H9 (cell line): ENCODE data around the gene RASA2. TPM values are rescaled to one million over a fixed set of nuclear protein-coding genes. Genes with fewer than 3 reads are reported as not detected.

ENCODE experiments used
- DNase-seq: peaks from one replicate; pipeline ENCODE4 v3.0.0-alpha.2; 2017
- H2AFZ ChIP-seq: one replicate; pipeline ENCODE4 v1.6.1; 2013; ENCODE audit warnings: mild to moderate bottlenecking, low read length, control low read depth, moderate library complexity
- H2AK5ac ChIP-seq: 2 replicates; pipeline ENCODE4 v1.6.1; 2013; ENCODE audit warnings: low read length, control low read depth, mixed read lengths; ENCODE audit not compliant: insufficient read length
- H2BK120ac ChIP-seq: one replicate; pipeline ENCODE4 v1.6.1; 2013; ENCODE audit warnings: low read depth, mild to moderate bottlenecking, low read length, control low read depth, inconsistent platforms; ENCODE audit not compliant: poor library complexity, severe bottlenecking
- H2BK12ac ChIP-seq: 2 replicates; pipeline ENCODE4 v1.6.1; 2013; ENCODE audit warnings: low read length, control low read depth, mixed read lengths, low read depth; ENCODE audit not compliant: insufficient read length
- H2BK15ac ChIP-seq: 2 replicates; pipeline ENCODE4 v1.6.1; 2013; ENCODE audit warnings: low read depth, low read length, control low read depth
- H2BK20ac ChIP-seq: one replicate; pipeline ENCODE4 v1.6.1; 2013; ENCODE audit warnings: low read depth, mild to moderate bottlenecking, low read length, control low read depth, inconsistent platforms; ENCODE audit not compliant: poor library complexity, severe bottlenecking
- H2BK5ac ChIP-seq: 2 replicates; pipeline ENCODE4 v1.6.1; 2013; ENCODE audit warnings: low read length, control low read depth, mixed read lengths; ENCODE audit not compliant: insufficient read length
- H3K14ac ChIP-seq: 2 replicates; pipeline ENCODE4 v1.6.1; 2013; ENCODE audit warnings: low read length, control low read depth; ENCODE audit not compliant: insufficient read depth
- H3K18ac ChIP-seq: 2 replicates; pipeline ENCODE4 v1.6.1; 2013; ENCODE audit warnings: low read depth, mild to moderate bottlenecking, mixed read lengths, low read length, control low read depth; ENCODE audit not compliant: insufficient read length
- H3K23ac ChIP-seq: 2 replicates; pipeline ENCODE4 v1.6.1; 2013; ENCODE audit warnings: low read length, control low read depth, mixed read lengths, low read depth; ENCODE audit not compliant: insufficient read length
- H3K23me2 ChIP-seq: 2 replicates; pipeline ENCODE4 v1.6.1; 2013; ENCODE audit warnings: low read depth, mild to moderate bottlenecking, mixed read lengths, low read length, control low read depth; ENCODE audit not compliant: insufficient read length, poor library complexity, severe bottlenecking
- H3K27ac ChIP-seq: 2 replicates; pipeline ENCODE4 v1.5.1; 2013; ENCODE audit warnings: low read length, control low read depth, mixed read lengths, low read depth; ENCODE audit not compliant: insufficient read length
- H3K27me3 ChIP-seq: 2 replicates; pipeline ENCODE4 v1.6.1; 2013; ENCODE audit warnings: low read length, control low read depth, inconsistent platforms; ENCODE audit not compliant: insufficient read depth
- H3K4ac ChIP-seq: 2 replicates; pipeline ENCODE4 v1.6.1; 2013; ENCODE audit warnings: low read depth, mild to moderate bottlenecking, control low read depth, inconsistent platforms, low read length, moderate library complexity
- H3K4me1 ChIP-seq: 2 replicates; pipeline ENCODE4 v1.6.1; 2013; ENCODE audit warnings: low read length, control low read depth, inconsistent platforms; ENCODE audit not compliant: insufficient read depth
- H3K4me2 ChIP-seq: 2 replicates; pipeline ENCODE4 v1.6.1; 2013; ENCODE audit warnings: low read length, control low read depth, mixed read lengths; ENCODE audit not compliant: insufficient read length, insufficient read depth
- H3K56ac ChIP-seq: 2 replicates; pipeline ENCODE4 v1.6.1; 2013; ENCODE audit warnings: low read depth, mild to moderate bottlenecking, mixed read lengths, low read length, control low read depth; ENCODE audit not compliant: insufficient read length
- H3K79me1 ChIP-seq: 2 replicates; pipeline ENCODE4 v1.6.1; 2013; ENCODE audit warnings: low read depth, mild to moderate bottlenecking, moderate library complexity, low read length, control low read depth, inconsistent platforms; ENCODE audit not compliant: insufficient read depth, poor library complexity, severe bottlenecking
- H3K79me2 ChIP-seq: 2 replicates; pipeline ENCODE4 v1.6.1; 2013; ENCODE audit warnings: low read length, control low read depth, inconsistent platforms; ENCODE audit not compliant: insufficient read depth
- H3K9ac ChIP-seq: 2 replicates; pipeline ENCODE4 v1.6.1; 2013; ENCODE audit warnings: low read length, control low read depth, mixed read lengths; ENCODE audit not compliant: insufficient read length; ENCODE audit errors: extremely low read depth
- H3K9me3 ChIP-seq: one replicate; pipeline ENCODE4 v1.6.1; 2013; ENCODE audit warnings: low read depth, low read length, inconsistent platforms; ENCODE audit not compliant: control insufficient read depth
- H3T11ph ChIP-seq: one replicate; pipeline ENCODE4 v1.6.1; 2013; ENCODE audit warnings: mild to moderate bottlenecking, low read length, control low read depth, inconsistent platforms
- H4K20me1 ChIP-seq: one replicate; pipeline ENCODE4 v1.6.1; 2013; ENCODE audit not compliant: control insufficient read depth, insufficient read length, insufficient read depth
- H4K5ac ChIP-seq: 2 replicates; pipeline ENCODE4 v1.6.1; 2013; ENCODE audit warnings: low read depth, mild to moderate bottlenecking, mixed read lengths, low read length, control low read depth; ENCODE audit not compliant: insufficient read length
- H4K8ac ChIP-seq: replicated peaks from 2 replicates; pipeline ENCODE4 v1.6.1; 2013; ENCODE audit warnings: low read length, control low read depth, mixed read lengths, low read depth; ENCODE audit not compliant: insufficient read length
- H4K91ac ChIP-seq: 2 replicates; pipeline ENCODE4 v1.6.1; 2013; ENCODE audit warnings: low read depth, mild to moderate bottlenecking, moderate library complexity, mixed read lengths, low read length, control low read depth; ENCODE audit not compliant: insufficient read length
- H3K27ac Mint-ChIP-seq, 3 experiments: 2 replicates in 2 of 3; 3 replicates in 1 of 3; pipeline ENCODE4 v1.8.0; 2020 to 2021; ENCODE audit warnings: mixed read lengths in 3 of 3, mild to moderate bottlenecking in 1 of 3, moderate library complexity in 1 of 3
- H3K27me3 Mint-ChIP-seq: 2 replicates; pipeline ENCODE4 v1.8.0; 2021; ENCODE audit warnings: low read depth, mild to moderate bottlenecking, moderate library complexity, mixed read lengths
- H3K36me3 Mint-ChIP-seq, 3 experiments: 2 replicates in 2 of 3; 3 replicates in 1 of 3; pipeline ENCODE4 v1.8.0; 2020 to 2021; ENCODE audit warnings: low read depth in 3 of 3, mixed read lengths in 3 of 3; ENCODE audit not compliant: insufficient read depth in 1 of 3
- H3K4me1 Mint-ChIP-seq, 2 experiments: 2 replicates each; pipeline ENCODE4 v1.8.0; 2020; ENCODE audit warnings: mixed read lengths in 2 of 2
- H3K4me3 Mint-ChIP-seq, 2 experiments: 2 replicates in 1 of 2; 3 replicates in 1 of 2; pipeline ENCODE4 v1.8.0; 2020 to 2021; ENCODE audit warnings: mild to moderate bottlenecking in 2 of 2, mixed read lengths in 2 of 2, moderate library complexity in 1 of 2
- H3K9me3 Mint-ChIP-seq, 2 experiments: 2 replicates in 1 of 2; 3 replicates in 1 of 2; pipeline ENCODE4 v1.8.0; 2020; ENCODE audit warnings: mild to moderate bottlenecking in 2 of 2, mixed read lengths in 2 of 2, moderate library complexity in 1 of 2
- total RNA-seq: library from RNA; stranded (reverse); gene quantifications from 2 replicates; pipeline ENCODE4 v1.2.1, GENCODE V29; 2021
- TF ChIP-seq, protein P1 (sequence below): fragments of 200-600 bp; sonication (generic); conservative IDR thresholded peaks from 3 replicates; pipeline ENCODE4 v1.8.0; 2021; ENCODE audit warnings: antibody characterized with exemption, mild to moderate bottlenecking

RASA2 gene
- total RNA-seq, 1 experiment from 2014 or later, result 24.4 TPM

DNA sequence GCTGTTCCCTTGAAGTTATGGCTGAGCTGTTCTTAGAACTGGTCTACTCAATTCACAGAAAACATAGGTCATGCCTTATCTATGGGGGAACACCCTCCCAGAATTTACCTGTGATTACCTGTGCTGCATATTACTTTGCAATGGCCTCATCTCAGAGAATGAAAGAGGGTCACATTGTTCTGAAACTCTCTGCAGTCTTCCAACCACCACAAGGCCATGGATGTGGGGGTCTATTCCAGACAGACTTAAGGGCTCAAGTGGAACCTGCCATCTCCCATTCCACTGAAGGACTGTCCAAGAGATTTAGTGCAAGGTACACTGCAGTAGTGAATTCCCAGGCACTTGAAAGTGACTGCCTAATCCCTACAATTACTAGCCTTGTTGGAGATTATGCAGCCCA lies 40.1 kb upstream of the RASA2 start:
- DNase-seq, result no peak
- Histone ChIP-seq H3K4ac (no peak overlapping the region), H3K14ac (no peak overlapping the region), H4K5ac (no peak overlapping the region), H2AFZ (no peak overlapping the region), H4K8ac (no peak overlapping the region), H3K23me2 (no peaks in the 10 kb centered on the region), H2BK120ac (no peak overlapping the region), H3K79me1 (no peaks in the 10 kb centered on the region), H3K27me3 (no peaks in the 10 kb centered on the region; the same call in 1 of the 2 replicates), H3K9me3 (no peaks in the 10 kb centered on the region), H3K9ac (no peak overlapping the region), H3K4me1 (no peaks in the 10 kb centered on the region), H2BK15ac (no peak overlapping the region), H4K20me1 (no peaks in the 10 kb centered on the region), H3K27ac (no peak overlapping the region), H3K79me2 (no peaks in the 10 kb centered on the region), H2AK5ac (no peak overlapping the region), H3K18ac (no peak overlapping the region), H2BK12ac (no peak overlapping the region), H4K91ac (no peak overlapping the region), H3K4me2 (no peak overlapping the region), H2BK20ac (no peak overlapping the region), H3T11ph (no peak overlapping the region), H3K23ac (no peak overlapping the region), H3K56ac (no peak overlapping the region), H2BK5ac (no peak overlapping the region)
- Mint-ChIP-seq H3K27me3 (no peaks in the 10 kb centered on the region), H3K9me3 (no peaks in the 10 kb centered on the region), H3K27ac (no peak overlapping the region), H3K36me3 (peaks cover 1 to 14% (median 11%) of the 10 kb centered on the region in 3 experiments; a peak in 4 of 7 replicates), H3K4me3 (no peak overlapping the region), H3K4me1 (peaks cover 5 to 6% of the 10 kb centered on the region in 2 experiments; a peak in 3 of 4 replicates)
- TF ChIP-seq, protein P1, sequence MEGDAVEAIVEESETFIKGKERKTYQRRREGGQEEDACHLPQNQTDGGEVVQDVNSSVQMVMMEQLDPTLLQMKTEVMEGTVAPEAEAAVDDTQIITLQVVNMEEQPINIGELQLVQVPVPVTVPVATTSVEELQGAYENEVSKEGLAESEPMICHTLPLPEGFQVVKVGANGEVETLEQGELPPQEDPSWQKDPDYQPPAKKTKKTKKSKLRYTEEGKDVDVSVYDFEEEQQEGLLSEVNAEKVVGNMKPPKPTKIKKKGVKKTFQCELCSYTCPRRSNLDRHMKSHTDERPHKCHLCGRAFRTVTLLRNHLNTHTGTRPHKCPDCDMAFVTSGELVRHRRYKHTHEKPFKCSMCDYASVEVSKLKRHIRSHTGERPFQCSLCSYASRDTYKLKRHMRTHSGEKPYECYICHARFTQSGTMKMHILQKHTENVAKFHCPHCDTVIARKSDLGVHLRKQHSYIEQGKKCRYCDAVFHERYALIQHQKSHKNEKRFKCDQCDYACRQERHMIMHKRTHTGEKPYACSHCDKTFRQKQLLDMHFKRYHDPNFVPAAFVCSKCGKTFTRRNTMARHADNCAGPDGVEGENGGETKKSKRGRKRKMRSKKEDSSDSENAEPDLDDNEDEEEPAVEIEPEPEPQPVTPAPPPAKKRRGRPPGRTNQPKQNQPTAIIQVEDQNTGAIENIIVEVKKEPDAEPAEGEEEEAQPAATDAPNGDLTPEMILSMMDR, result no peak
